ENCODE results near the gene NRXN3.

Gene NRXN3

GRCh38 chr14:78967111-78967809, 797.1 kb downstream of the NRXN3 start:
- Histone ChIP-seq H4K20me1 (ENCODE audit: insufficient read depth, low read length) (no peaks in the 10 kb centered on the region), H3K4me1 (ENCODE audit: insufficient read depth, low read length, severe bottlenecking) (no peaks in the 10 kb centered on the region), H3K9me3 (ENCODE audit: low read length) (no peaks in the 10 kb centered on the region), H3K9me2 (ENCODE audit: low read depth, low read length) (no peaks in the 10 kb centered on the region), H3K9ac (ENCODE audit: low read length) (no peak overlapping the region), H3K79me2 (ENCODE audit: insufficient read depth, low read length) (no peaks in the 10 kb centered on the region), H3K27me3 (ENCODE audit: insufficient read depth, low read length) (no peaks in the 10 kb centered on the region), H3F3A (ENCODE audit: insufficient read depth, low read length) (no peaks in the 10 kb centered on the region), H2AFZ (ENCODE audit: low read length) (no peak overlapping the region), H3K4me2 (ENCODE audit: low read length) (no peak overlapping the region), H3K4me3 (ENCODE audit: low read depth, low read length, poor library complexity, severe bottlenecking) (no peak overlapping the region), H3K27ac (ENCODE audit: low read depth, low read length, poor library complexity, severe bottlenecking) (no peak overlapping the region), H3K36me3 (ENCODE audit: insufficient read depth, low read length) (no peaks in the 10 kb centered on the region)
- TF ChIP-seq EZH2 (IDR thresholded peaks at IDR 0.05; ENCODE audit: borderline replicate concordance, low read length) (no peak), CTCF (IDR thresholded peaks at IDR 0.05; ENCODE audit: low read length) (no peak)

- no peak for TF ChIP-seq EZH2 (IDR thresholded peaks at IDR 0.05; ENCODE audit: borderline replicate concordance, low read length)
- Histone ChIP-seq H3K9ac (ENCODE audit: low read length) (no peak overlapping the region), H3F3A (ENCODE audit: insufficient read depth, low read length) (no peaks in the 10 kb centered on the region), H3K27ac (ENCODE audit: low read depth, low read length, poor library complexity, severe bottlenecking) (no peak overlapping the region), H3K9me3 (ENCODE audit: low read length) (no peaks in the 10 kb centered on the region), H3K9me2 (ENCODE audit: low read depth, low read length) (no peaks in the 10 kb centered on the region), H3K4me3 (ENCODE audit: low read depth, low read length, poor library complexity, severe bottlenecking) (no peak overlapping the region), H3K79me2 (ENCODE audit: insufficient read depth, low read length) (no peaks in the 10 kb centered on the region), H4K20me1 (ENCODE audit: insufficient read depth, low read length) (no peaks in the 10 kb centered on the region), H3K36me3 (ENCODE audit: insufficient read depth, low read length) (no peaks in the 10 kb centered on the region), H3K4me2 (ENCODE audit: low read length) (no peak overlapping the region), H3K4me1 (ENCODE audit: insufficient read depth, low read length, severe bottlenecking) (no peaks in the 10 kb centered on the region), H3K27me3 (ENCODE audit: insufficient read depth, low read length) (no peaks in the 10 kb centered on the region), H2AFZ (ENCODE audit: low read length) (no peak overlapping the region)
Observed at GRCh38 chr14:78968265-78968664, 798.1 kb downstream of the NRXN3 start.

- no peak overlapping the region for H2AFZ ChIP-seq (ENCODE audit: low read length)
- H3K27ac ChIP-seq (ENCODE audit: low read depth, low read length, poor library complexity, severe bottlenecking), result no peak overlapping the region
- H3F3A ChIP-seq (ENCODE audit: insufficient read depth, low read length), result no peaks in the 10 kb centered on the region
- no peak overlapping the region for H3K9ac ChIP-seq (ENCODE audit: low read length)
- H3K4me1 ChIP-seq (ENCODE audit: insufficient read depth, low read length, severe bottlenecking), result no peaks in the 10 kb centered on the region
- H4K20me1 ChIP-seq (ENCODE audit: insufficient read depth, low read length), result no peaks in the 10 kb centered on the region
- H3K9me2 ChIP-seq (ENCODE audit: low read depth, low read length), result no peaks in the 10 kb centered on the region
- H3K9me3 ChIP-seq (ENCODE audit: low read length), result no peaks in the 10 kb centered on the region
- H3K27me3 ChIP-seq (ENCODE audit: insufficient read depth, low read length), result no peaks in the 10 kb centered on the region
- H3K79me2 ChIP-seq (ENCODE audit: insufficient read depth, low read length), result no peaks in the 10 kb centered on the region
- no peak overlapping the region for H3K4me2 ChIP-seq (ENCODE audit: low read length)
- H3K36me3 ChIP-seq (ENCODE audit: insufficient read depth, low read length), result no peaks in the 10 kb centered on the region
- no peak overlapping the region for H3K4me3 ChIP-seq (ENCODE audit: low read depth, low read length, poor library complexity, severe bottlenecking)
- TF ChIP-seq CTCF (IDR thresholded peaks at IDR 0.05; ENCODE audit: low read length), result no peak
- no peak for TF ChIP-seq EZH2 (IDR thresholded peaks at IDR 0.05; ENCODE audit: borderline replicate concordance, low read length)
Observed at GRCh38 chr14:78970677-78971076, 800.5 kb downstream of the NRXN3 start.

- no peaks in the 10 kb centered on the region for H4K20me1 ChIP-seq (ENCODE audit: insufficient read depth, low read length)
- no peak overlapping the region for H3K4me2 ChIP-seq (ENCODE audit: low read length)
- TF ChIP-seq EZH2 (IDR thresholded peaks at IDR 0.05; ENCODE audit: borderline replicate concordance, low read length), result no peak
- no peak for TF ChIP-seq CTCF (IDR thresholded peaks at IDR 0.05; ENCODE audit: low read length)
- no peak overlapping the region for H3K4me3 ChIP-seq (ENCODE audit: low read depth, low read length, poor library complexity, severe bottlenecking)
- H3K4me1 ChIP-seq (ENCODE audit: insufficient read depth, low read length, severe bottlenecking), result no peaks in the 10 kb centered on the region
- H3K9me2 ChIP-seq (ENCODE audit: low read depth, low read length), result no peaks in the 10 kb centered on the region
- no peaks in the 10 kb centered on the region for H3F3A ChIP-seq (ENCODE audit: insufficient read depth, low read length)
- no peaks in the 10 kb centered on the region for H3K27me3 ChIP-seq (ENCODE audit: insufficient read depth, low read length)
- H3K79me2 ChIP-seq (ENCODE audit: insufficient read depth, low read length), result no peaks in the 10 kb centered on the region
- H3K9me3 ChIP-seq (ENCODE audit: low read length), result no peaks in the 10 kb centered on the region
- no peak overlapping the region for H3K27ac ChIP-seq (ENCODE audit: low read depth, low read length, poor library complexity, severe bottlenecking)
- H3K9ac ChIP-seq (ENCODE audit: low read length), result no peak overlapping the region
- no peaks in the 10 kb centered on the region for H3K36me3 ChIP-seq (ENCODE audit: insufficient read depth, low read length)
- no peak overlapping the region for H2AFZ ChIP-seq (ENCODE audit: low read length)
Observed at GRCh38 chr14:78972440-78972839, 802.3 kb downstream of the NRXN3 start.

All from OCI-LY1 (cell line).